Thyroid gland (tissue), 4 donors: Measurements from ENCODE around the gene RGS5.

Source experiments
- CTCF ChIP-seq, 6 experiments: fragments of 200-600 bp in 3 of 6; fragments of 450-650 bp in 3 of 6; sonication (generic) in 3 of 6; IDR thresholded peaks; one replicate each; pipeline ENCODE4 v1.5.1; 2016 to 2019; ENCODE audit warnings: antibody characterized with exemption in 6 of 6, mild to moderate bottlenecking in 2 of 6, inconsistent platforms in 1 of 6, moderate library complexity in 1 of 6
- POLR2A ChIP-seq, 2 donors: fragments of 450-650 bp; IDR thresholded peaks; one replicate each; pipeline ENCODE4 v1.6.1; 2017; ENCODE audit warnings: antibody characterized with exemption in 2 of 2, mild to moderate bottlenecking in 2 of 2, moderate library complexity in 1 of 2

GRCh38 chr1:163155606-163156005, 47.1 kb downstream of the RGS5 start:
- TF ChIP-seq POLR2A (IDR thresholded peaks at IDR 0.05) (no peak), CTCF (IDR thresholded peaks at IDR 0.05) (no peak)
